Fibroblast of lung (primary cell): Measurements from ENCODE around the gene PTGDS. TPM values are rescaled to one million over a fixed set of nuclear protein-coding genes. Genes with fewer than 3 reads are reported as not detected.
A peak's percentile ranks its signal among the peaks of the same experiment; 100 is the strongest.
"Not testable (repeated sequence)": the region's sequence is repeated elsewhere in the genome, so short reads cannot be mapped to it uniquely, and the experiment has no call there.

Source experiments
- DNase-seq, 2 donors: peaks; one replicate each; pipeline versions ENCODE4 v3.0.0 to v3.0.0-alpha.2; 2010; ENCODE audit warnings: low read depth in 2 of 2
- H2AFZ ChIP-seq: 2 replicates; pipeline ENCODE4 v1.5.1; 2012; ENCODE audit warnings: low read length, control low read depth, inconsistent platforms
- H3K27ac ChIP-seq: 2 replicates; pipeline ENCODE4 v1.5.1; 2011; ENCODE audit warnings: low read length, control low read depth; ENCODE audit not compliant: insufficient read depth
- H3K27me3 ChIP-seq: 2 replicates; pipeline ENCODE4 v1.5.1; 2011; ENCODE audit warnings: mild to moderate bottlenecking, low read length; ENCODE audit not compliant: control insufficient read depth, insufficient read depth
- H3K36me3 ChIP-seq: 2 replicates; pipeline ENCODE4 v1.5.1; 2011; ENCODE audit warnings: low read length; ENCODE audit not compliant: control insufficient read depth, insufficient read depth
- H3K4me1 ChIP-seq: 2 replicates; pipeline ENCODE4 v1.5.1; 2011; ENCODE audit warnings: low read length; ENCODE audit not compliant: control insufficient read depth, insufficient read depth; ENCODE audit errors: extremely low read depth
- H3K4me2 ChIP-seq: 2 replicates; pipeline ENCODE4 v1.5.1; 2011; ENCODE audit warnings: low read length, control low read depth; ENCODE audit not compliant: insufficient read depth; ENCODE audit errors: extremely low read depth
- H3K4me3 ChIP-seq, 4 experiments: fragments of 200-600 bp in 1 of 4; sonication (generic) in 1 of 4; replicated peaks in 1 of 4; 2 replicates each; pipeline ENCODE4 v1.5.1; 2011 to 2016; ENCODE audit warnings: low read length in 4 of 4, low read depth in 3 of 4, mild to moderate bottlenecking in 3 of 4, control low read depth in 2 of 4, inconsistent platforms in 1 of 4, mixed read lengths in 1 of 4; ENCODE audit not compliant: insufficient read depth in 1 of 4; ENCODE audit errors: control extremely low read depth in 1 of 4
- H3K79me2 ChIP-seq: 2 replicates; pipeline ENCODE4 v1.5.1; 2012; ENCODE audit warnings: mild to moderate bottlenecking, low read length, inconsistent platforms; ENCODE audit not compliant: control insufficient read depth, insufficient read depth
- H3K9ac ChIP-seq: 2 replicates; pipeline ENCODE4 v1.5.1; 2011; ENCODE audit warnings: mild to moderate bottlenecking, low read length, control low read depth; ENCODE audit not compliant: insufficient read depth
- H3K9me3 ChIP-seq: 2 replicates; pipeline ENCODE4 v1.5.1; 2012; ENCODE audit warnings: low read depth, low read length; ENCODE audit not compliant: control insufficient read depth, insufficient read depth
- H4K20me1 ChIP-seq: 2 replicates; pipeline ENCODE4 v1.5.1; 2011; ENCODE audit warnings: low read length; ENCODE audit not compliant: control insufficient read depth, insufficient read depth; ENCODE audit errors: extremely low read depth
- EZH2 ChIP-seq: IDR thresholded peaks from 2 replicates; pipeline ENCODE4 v1.5.1; 2012; ENCODE audit warnings: low read length, control low read depth, mild to moderate bottlenecking; ENCODE audit errors: missing control alignments
- polyA plus RNA-seq, 2 donors: library from polyadenylated mRNA; depleted of rRNA in 1 of 2; stranded (reverse) in 1 of 2; unstranded in 1 of 2; fragments of >200 nt; gene quantifications; 2 replicates each; pipeline ENCODE4 v1.2.1, GENCODE V29; 2011 to 2012; ENCODE audit warnings: missing spikeins in 1 of 2
- total RNA-seq: library from RNA; depleted of rRNA; stranded (reverse); fragments of >200 nt; gene quantifications from 2 replicates; pipeline ENCODE4 v1.2.1, GENCODE V29; 2014
- TF ChIP-seq, protein P1 (sequence below), 2 donors: IDR thresholded peaks in 1 of 2; conservative IDR thresholded peaks in 1 of 2; 1 replicate in 1 of 2; 2 replicates in 1 of 2; pipeline ENCODE4 v1.5.1; 2011 to 2012; ENCODE audit warnings: low read length in 2 of 2, control low read depth in 1 of 2, inconsistent platforms in 1 of 2, low read depth in 1 of 2, mild to moderate bottlenecking in 1 of 2

The PTGDS gene
- total and polyA plus RNA-seq, 2 donors (not counting 1 experiment from before 2014, with no cell fraction given), result 4.9 to 90.3 TPM

DNA sequence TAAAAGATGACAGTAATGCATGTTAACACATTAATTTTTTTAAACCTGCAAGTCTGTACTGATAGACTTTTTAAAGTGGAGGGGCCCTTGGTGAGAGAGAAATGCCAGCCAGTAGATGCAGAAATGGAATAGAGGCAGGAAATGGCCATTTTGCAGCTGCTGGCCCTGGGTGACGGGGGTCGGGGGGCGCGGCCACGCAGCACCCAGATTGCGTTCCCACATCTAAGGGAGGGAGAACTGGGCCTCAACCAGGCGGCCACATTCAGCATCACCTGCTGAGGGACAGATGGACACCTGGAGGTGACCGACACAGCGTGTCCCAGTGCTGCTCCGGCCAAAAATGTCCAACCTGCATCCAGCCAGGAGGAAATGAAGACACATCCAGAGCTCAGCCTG is 25.3 kb downstream of the PTGDS start:
- H3K9me3 ChIP-seq, result no peaks in the 10 kb centered on the region
- TF ChIP-seq, protein P1, sequence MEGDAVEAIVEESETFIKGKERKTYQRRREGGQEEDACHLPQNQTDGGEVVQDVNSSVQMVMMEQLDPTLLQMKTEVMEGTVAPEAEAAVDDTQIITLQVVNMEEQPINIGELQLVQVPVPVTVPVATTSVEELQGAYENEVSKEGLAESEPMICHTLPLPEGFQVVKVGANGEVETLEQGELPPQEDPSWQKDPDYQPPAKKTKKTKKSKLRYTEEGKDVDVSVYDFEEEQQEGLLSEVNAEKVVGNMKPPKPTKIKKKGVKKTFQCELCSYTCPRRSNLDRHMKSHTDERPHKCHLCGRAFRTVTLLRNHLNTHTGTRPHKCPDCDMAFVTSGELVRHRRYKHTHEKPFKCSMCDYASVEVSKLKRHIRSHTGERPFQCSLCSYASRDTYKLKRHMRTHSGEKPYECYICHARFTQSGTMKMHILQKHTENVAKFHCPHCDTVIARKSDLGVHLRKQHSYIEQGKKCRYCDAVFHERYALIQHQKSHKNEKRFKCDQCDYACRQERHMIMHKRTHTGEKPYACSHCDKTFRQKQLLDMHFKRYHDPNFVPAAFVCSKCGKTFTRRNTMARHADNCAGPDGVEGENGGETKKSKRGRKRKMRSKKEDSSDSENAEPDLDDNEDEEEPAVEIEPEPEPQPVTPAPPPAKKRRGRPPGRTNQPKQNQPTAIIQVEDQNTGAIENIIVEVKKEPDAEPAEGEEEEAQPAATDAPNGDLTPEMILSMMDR (conservative IDR thresholded peaks at IDR 0.05 in 1 of 2, IDR thresholded peaks at IDR 0.05 in 1 of 2; ENCODE audit: low read depth in 1 of 2, low read length in 2 of 2), result no peak
- TF ChIP-seq EZH2, result no peak

DNA sequence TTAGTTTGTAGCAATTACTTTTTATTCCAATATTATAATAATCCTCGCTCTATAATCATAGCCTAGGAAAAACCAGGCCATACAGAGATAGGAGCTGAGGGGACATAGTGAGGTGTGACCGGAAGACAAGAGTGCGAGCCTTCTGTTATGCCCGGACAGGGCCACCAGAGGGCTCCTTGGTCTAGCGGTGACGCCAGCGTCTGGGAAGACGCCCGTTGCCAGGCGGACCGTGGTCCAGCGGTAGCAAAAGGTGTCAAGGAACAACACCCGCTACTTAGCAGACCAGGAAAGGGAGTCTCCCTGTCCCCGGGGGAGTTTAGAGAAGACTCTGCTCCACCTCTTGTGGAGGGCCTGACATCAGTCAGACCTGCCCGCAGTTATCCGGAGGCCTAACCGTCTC is 27.0 kb downstream of the PTGDS start:
- H3K9ac ChIP-seq, H3K79me2 ChIP-seq, H3K4me2 ChIP-seq, H3K36me3 ChIP-seq, DNase-seq, H3K27me3 ChIP-seq, H2AFZ ChIP-seq, H4K20me1 ChIP-seq, H3K4me3 ChIP-seq, H3K9me3 ChIP-seq, H3K27ac ChIP-seq: not testable (repeated sequence)
- TF ChIP-seq, protein P1 (conservative IDR thresholded peaks at IDR 0.05 in 1 of 2, IDR thresholded peaks at IDR 0.05 in 1 of 2; ENCODE audit: low read depth in 1 of 2, low read length in 2 of 2), result peak in 1 of 2 donors; percentile 31
- peaks cover 13% of the 10 kb centered on the region for H3K4me1 ChIP-seq

More for the DNA sequence above, 25.3 kb downstream of the PTGDS start:
- peaks cover 19% of the 10 kb centered on the region for H3K4me1 ChIP-seq
- H2AFZ ChIP-seq, result no peak overlapping the region
- no peak overlapping the region for H3K27ac ChIP-seq
- H3K79me2 ChIP-seq, result no peaks in the 10 kb centered on the region
- no peaks in the 10 kb centered on the region for H3K27me3 ChIP-seq
- H4K20me1 ChIP-seq, result no peaks in the 10 kb centered on the region
- H3K36me3 ChIP-seq, result no peaks in the 10 kb centered on the region
- H3K4me2 ChIP-seq, result no peak overlapping the region
- DNase-seq, result no peak
- H3K4me3 ChIP-seq, result no peak overlapping the region
- no peak overlapping the region for H3K9ac ChIP-seq

DNA sequence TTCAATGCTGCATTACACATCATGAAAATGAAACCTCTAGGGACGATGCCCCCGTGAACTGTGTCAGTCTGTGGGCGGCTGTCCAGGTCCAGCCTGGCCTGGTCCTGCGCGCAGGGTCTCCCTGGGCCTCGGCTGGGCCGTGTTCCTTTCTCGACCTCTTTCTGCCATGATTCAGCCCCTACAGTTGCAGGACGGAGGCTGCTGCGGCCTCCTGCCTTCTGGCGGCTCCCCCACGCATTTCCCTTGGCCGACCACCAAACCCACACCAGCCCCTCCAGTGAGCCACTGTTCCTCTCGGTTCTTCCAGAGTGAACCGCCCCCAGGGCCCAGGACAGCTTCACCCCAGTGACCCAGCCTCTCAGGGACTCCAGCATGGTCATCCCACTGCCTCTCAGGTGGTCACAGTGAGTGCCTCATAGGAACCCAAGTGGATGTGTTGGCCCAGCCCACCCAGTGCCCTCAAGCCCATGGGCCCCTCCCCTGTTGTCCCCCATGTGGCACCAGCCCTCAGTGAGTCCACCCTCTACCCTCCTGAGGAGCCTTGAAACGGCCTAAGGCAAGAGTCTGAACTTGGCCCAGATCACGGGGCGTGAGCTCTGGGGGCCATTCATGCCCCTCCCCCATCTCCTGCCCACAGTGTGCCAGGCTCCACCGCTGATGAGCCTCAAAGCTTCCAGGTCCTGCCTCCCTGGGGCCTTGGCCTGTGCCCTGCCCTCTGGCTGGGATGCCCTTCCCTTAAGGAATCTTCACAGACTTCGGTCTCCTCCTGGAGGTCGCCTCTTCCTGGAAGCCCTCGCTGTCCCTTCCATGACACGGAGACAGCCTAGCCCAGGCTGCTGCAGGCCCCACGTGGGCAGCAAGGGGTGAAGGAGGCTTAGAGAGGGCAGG is 29.1 kb downstream of the PTGDS start:
- H4K20me1 ChIP-seq, result no peaks in the 10 kb centered on the region
- H3K27ac ChIP-seq, result no peak overlapping the region
- H3K4me2 ChIP-seq, result no peak overlapping the region
- no peaks in the 10 kb centered on the region for H3K27me3 ChIP-seq
- TF ChIP-seq, protein P1 (conservative IDR thresholded peaks at IDR 0.05 in 1 of 2, IDR thresholded peaks at IDR 0.05 in 1 of 2; ENCODE audit: low read depth in 1 of 2, low read length in 2 of 2), result no peak
- TF ChIP-seq EZH2, result no peak
- no peak overlapping the region for H2AFZ ChIP-seq
- peaks cover 8% of the 10 kb centered on the region for H3K4me1 ChIP-seq
- H3K4me3 ChIP-seq, result no peak overlapping the region
- peaks cover 4% of the 10 kb centered on the region for H3K36me3 ChIP-seq
- peak in 1 of 2 donors; percentile 54 for DNase-seq
- H3K9ac ChIP-seq, result no peak overlapping the region
- no peaks in the 10 kb centered on the region for H3K9me3 ChIP-seq
- no peaks in the 10 kb centered on the region for H3K79me2 ChIP-seq
